DMS 273 (cell line): Measurements from ENCODE around the gene LSM5.
A peak's percentile ranks its signal among the peaks of the same experiment; 100 is the strongest.

Experiments
- DNase-seq: peaks from one replicate; lab custom pipeline; 2025; ENCODE audit not compliant: unreplicated experiment; lab: John Stamatoyannopoulos, UW

The LSM5 gene

GRCh38 chr7:32490127-32490796 is at the start of gene LSM5:
LSM5 (minus strand) TSS chr7:32490380; CDS start chr7:32490365, 15 bp downstream.
- peak; percentile 99 for DNase-seq

GRCh38 chr7:32539366-32539765 is 49.2 kb upstream of the LSM5 start:
- DNase-seq: no peak

- DNase-seq: no peak
These were observed 47.6 kb upstream of the LSM5 start for GRCh38 chr7:32537760-32538159.

- DNase-seq: peak; percentile 10
These were observed 46.4 kb upstream of the LSM5 start for GRCh38 chr7:32536585-32536984.

- no peak for DNase-seq
These were observed 45.8 kb upstream of the LSM5 start for GRCh38 chr7:32536016-32536415.

- no peak for DNase-seq
These were observed 45.1 kb upstream of the LSM5 start for GRCh38 chr7:32535162-32535702.

- no peak for DNase-seq
These were observed 43.3 kb upstream of the LSM5 start for GRCh38 chr7:32533276-32534029.

GRCh38 chr7:32532716-32533115 is 42.5 kb upstream of the LSM5 start:
- no peak for DNase-seq

- DNase-seq: no peak
These were observed 41.9 kb upstream of the LSM5 start for GRCh38 chr7:32532086-32532485.

GRCh38 chr7:32531402-32531801 is 41.2 kb upstream of the LSM5 start:
- no peak for DNase-seq

GRCh38 chr7:32525839-32526238 is 35.7 kb upstream of the LSM5 start:
- no peak for DNase-seq

- DNase-seq: no peak
These were observed 34.5 kb upstream of the LSM5 start for GRCh38 chr7:32524631-32525030.

- no peak for DNase-seq
These were observed 32.8 kb upstream of the LSM5 start for GRCh38 chr7:32522746-32523530.

- no peak for DNase-seq
These were observed 29.6 kb upstream of the LSM5 start for GRCh38 chr7:32519763-32520162.

GRCh38 chr7:32518534-32519140 is 28.5 kb upstream of the LSM5 start:
- DNase-seq: peak; percentile 80

GRCh38 chr7:32516551-32517100 is 26.4 kb upstream of the LSM5 start:
- DNase-seq: no peak

GRCh38 chr7:32515890-32516550 is 25.8 kb upstream of the LSM5 start:
- no peak for DNase-seq

- DNase-seq: no peak
These were observed 23.0 kb upstream of the LSM5 start for GRCh38 chr7:32513210-32513609.

- DNase-seq: no peak
These were observed 21.6 kb upstream of the LSM5 start for GRCh38 chr7:32511791-32512190.

GRCh38 chr7:32507414-32507813 is 17.2 kb upstream of the LSM5 start:
- no peak for DNase-seq
